Measurements from ENCODE around the gene GTF3C5. TPM values are rescaled to one million over a fixed set of nuclear protein-coding genes. Genes with fewer than 3 reads are reported as not detected.

GTF3C5 gene
- total RNA-seq, 1 donor from 2014 or later, result 25.9 TPM

DNA sequence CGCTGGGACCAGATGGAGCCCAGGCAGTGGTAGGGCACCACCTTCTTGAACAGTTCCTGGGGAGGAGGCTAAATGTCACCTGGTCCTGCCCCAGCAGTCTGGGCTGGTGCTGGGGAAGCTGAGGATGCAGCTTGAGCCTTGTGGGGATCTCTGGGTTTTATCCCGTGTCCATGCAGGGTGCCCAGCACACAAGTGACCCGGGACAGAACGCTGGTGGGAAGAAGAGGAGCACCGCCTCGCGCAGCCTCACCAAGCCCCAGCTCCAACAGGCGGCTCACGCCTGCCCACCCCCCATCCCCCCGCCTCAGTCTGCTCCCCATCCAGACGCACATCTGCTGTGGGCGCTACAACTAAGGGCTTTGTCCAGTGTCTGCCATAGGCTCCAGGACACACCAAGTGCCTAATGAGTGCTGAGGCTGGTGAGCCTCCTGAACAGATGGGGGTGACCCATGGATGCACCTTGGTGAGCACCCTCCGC, 76.5 kb downstream of the GTF3C5 start:
- intact Hi-C loops (cut with DNase I), result no loop called here
- H3K4me3 ChIP-seq, result no peak overlapping the region
- H3K9me3 ChIP-seq, result no peaks in the 10 kb centered on the region
- no peaks in the 10 kb centered on the region for H3K27me3 ChIP-seq
- H3K27ac ChIP-seq, result no peak overlapping the region
- DNase-seq (ENCODE audit: low spot score in 2 of 2), result no peak
- H3K4me1 ChIP-seq, result no peaks in the 10 kb centered on the region
- peaks cover 67 to 87% of the 10 kb centered on the region in 2 donors for H3K36me3 ChIP-seq
- TF ChIP-seq, protein P1, sequence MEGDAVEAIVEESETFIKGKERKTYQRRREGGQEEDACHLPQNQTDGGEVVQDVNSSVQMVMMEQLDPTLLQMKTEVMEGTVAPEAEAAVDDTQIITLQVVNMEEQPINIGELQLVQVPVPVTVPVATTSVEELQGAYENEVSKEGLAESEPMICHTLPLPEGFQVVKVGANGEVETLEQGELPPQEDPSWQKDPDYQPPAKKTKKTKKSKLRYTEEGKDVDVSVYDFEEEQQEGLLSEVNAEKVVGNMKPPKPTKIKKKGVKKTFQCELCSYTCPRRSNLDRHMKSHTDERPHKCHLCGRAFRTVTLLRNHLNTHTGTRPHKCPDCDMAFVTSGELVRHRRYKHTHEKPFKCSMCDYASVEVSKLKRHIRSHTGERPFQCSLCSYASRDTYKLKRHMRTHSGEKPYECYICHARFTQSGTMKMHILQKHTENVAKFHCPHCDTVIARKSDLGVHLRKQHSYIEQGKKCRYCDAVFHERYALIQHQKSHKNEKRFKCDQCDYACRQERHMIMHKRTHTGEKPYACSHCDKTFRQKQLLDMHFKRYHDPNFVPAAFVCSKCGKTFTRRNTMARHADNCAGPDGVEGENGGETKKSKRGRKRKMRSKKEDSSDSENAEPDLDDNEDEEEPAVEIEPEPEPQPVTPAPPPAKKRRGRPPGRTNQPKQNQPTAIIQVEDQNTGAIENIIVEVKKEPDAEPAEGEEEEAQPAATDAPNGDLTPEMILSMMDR (IDR thresholded peaks at IDR 0.05), result no peak

Other genes with a start within 250 kb of the GTF3C5 start
- not detected for gene AK8, start 152.7 kb upstream of the GTF3C5 start, total RNA-seq
- 5.9 TPM for gene SPACA9, start 152.1 kb upstream of the GTF3C5 start, total RNA-seq
- gene TSC1, start 86.4 kb upstream of the GTF3C5 start, total RNA-seq, result 39.8 TPM
- gene GFI1B, start 52.3 kb upstream of the GTF3C5 start, total RNA-seq, result not detected
- not detected for gene CEL, start 31.0 kb downstream of the GTF3C5 start, total RNA-seq
- 53.9 TPM for gene RALGDS, start 90.2 kb downstream of the GTF3C5 start, total RNA-seq
- gene GBGT1, start 132.9 kb downstream of the GTF3C5 start, total RNA-seq, result 13.4 TPM
- not detected for gene OBP2B, start 178.3 kb downstream of the GTF3C5 start, total RNA-seq
- 4.8 TPM for gene ABO, start 244.2 kb downstream of the GTF3C5 start, total RNA-seq

Measured in ascending aorta (tissue), 2 donors.